Calu3 (cell line): ENCODE results near the gene SERPINB1. TPM values are rescaled to one million over a fixed set of nuclear protein-coding genes. Genes with fewer than 3 reads are reported as not detected.
A peak's percentile ranks its signal among the peaks of the same experiment; 100 is the strongest.
"Not testable (repeated sequence)": the region's sequence is repeated elsewhere in the genome, so short reads cannot be mapped to it uniquely, and the experiment has no call there.

Source experiments
- BruUV-seq: library from RNA; stranded (reverse); fragments of 400-500 nt; replicated peaks from 2 replicates; lab custom pipeline; 2021; lab: Mats Ljungman, UMichigan
- CTCF ChIA-PET: fragments of 300-600 bp; sonication (Branson Sonifier 250); formaldehyde crosslinking; loops from one replicate; lab custom pipeline; 2022; ENCODE audit warnings: antibody characterized with exemption; lab: Charles Lee
- DNase-seq: peaks from one replicate; pipeline ENCODE4 v3.0.0; 2022
- H3K27ac Mint-ChIP-seq: one replicate; pipeline ENCODE4 v1.8.0; 2022; ENCODE audit warnings: mixed read lengths; ENCODE audit not compliant: unreplicated experiment
- H3K27me3 Mint-ChIP-seq: one replicate; pipeline ENCODE4 v1.8.0; 2022; ENCODE audit warnings: mixed read lengths; ENCODE audit not compliant: unreplicated experiment
- H3K36me3 Mint-ChIP-seq: one replicate; pipeline ENCODE4 v1.8.0; 2022; ENCODE audit warnings: mild to moderate bottlenecking, moderate library complexity, mixed read lengths; ENCODE audit not compliant: insufficient read depth, unreplicated experiment
- H3K4me1 Mint-ChIP-seq: one replicate; pipeline ENCODE4 v1.8.0; 2022; ENCODE audit warnings: mild to moderate bottlenecking, low read depth, mixed read lengths; ENCODE audit not compliant: unreplicated experiment
- H3K4me3 Mint-ChIP-seq: one replicate; pipeline ENCODE4 v1.8.0; 2022; ENCODE audit warnings: mild to moderate bottlenecking, low read depth, moderate library complexity, mixed read lengths; ENCODE audit not compliant: unreplicated experiment
- H3K9me3 Mint-ChIP-seq: one replicate; pipeline ENCODE4 v1.8.0; 2022; ENCODE audit warnings: low read depth, mixed read lengths; ENCODE audit not compliant: unreplicated experiment
- intact Hi-C: fragments of 100-400 bp; cut with micrococcal nuclease; formaldehyde crosslinking; loops from one replicate; pipeline ENCODE4 v1.10.0; 2022; ENCODE audit not compliant: unreplicated experiment
- total RNA-seq: library from RNA; stranded (reverse); gene quantifications from 2 replicates; pipeline ENCODE4 v1.2.3, GENCODE V29; 2022
- TF ChIP-seq, protein P1 (sequence below): fragments of 200-600 bp; IDR thresholded peaks from one replicate; pipeline ENCODE4 v1.8.0; 2022; ENCODE audit warnings: antibody characterized with exemption; ENCODE audit not compliant: unreplicated experiment

The SERPINB1 gene
- total RNA-seq, 1 experiment from 2014 or later, result 56.3 TPM

DNA sequence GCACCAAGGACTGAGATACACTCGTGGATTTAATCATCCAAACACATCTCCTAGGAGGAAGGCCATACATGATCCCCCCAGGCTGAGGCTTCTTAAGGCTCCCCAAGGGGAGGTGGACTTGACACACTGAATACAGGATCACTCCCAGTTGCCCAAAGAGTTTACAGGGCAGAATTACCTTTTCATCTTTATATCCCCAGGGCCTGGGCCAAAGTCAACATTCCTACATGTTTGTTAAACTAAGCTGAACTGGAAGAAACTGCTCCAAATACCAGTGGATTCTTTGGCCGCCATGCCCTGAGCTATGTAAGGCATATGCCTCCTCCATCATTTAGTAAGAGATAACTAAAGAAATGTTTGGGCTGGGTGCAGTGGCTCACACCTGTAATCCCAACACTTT, 22.2 kb upstream of the SERPINB1 start:
- no TSS peak for BruUV-seq
- peaks cover 20% of the 10 kb centered on the region for H3K4me1 Mint-ChIP-seq
- intact Hi-C loops, result no loop called here
- H3K36me3 Mint-ChIP-seq, result peaks cover 6% of the 10 kb centered on the region
- no peak overlapping the region for H3K27ac Mint-ChIP-seq
- no peak for DNase-seq
- TF ChIP-seq, protein P1, sequence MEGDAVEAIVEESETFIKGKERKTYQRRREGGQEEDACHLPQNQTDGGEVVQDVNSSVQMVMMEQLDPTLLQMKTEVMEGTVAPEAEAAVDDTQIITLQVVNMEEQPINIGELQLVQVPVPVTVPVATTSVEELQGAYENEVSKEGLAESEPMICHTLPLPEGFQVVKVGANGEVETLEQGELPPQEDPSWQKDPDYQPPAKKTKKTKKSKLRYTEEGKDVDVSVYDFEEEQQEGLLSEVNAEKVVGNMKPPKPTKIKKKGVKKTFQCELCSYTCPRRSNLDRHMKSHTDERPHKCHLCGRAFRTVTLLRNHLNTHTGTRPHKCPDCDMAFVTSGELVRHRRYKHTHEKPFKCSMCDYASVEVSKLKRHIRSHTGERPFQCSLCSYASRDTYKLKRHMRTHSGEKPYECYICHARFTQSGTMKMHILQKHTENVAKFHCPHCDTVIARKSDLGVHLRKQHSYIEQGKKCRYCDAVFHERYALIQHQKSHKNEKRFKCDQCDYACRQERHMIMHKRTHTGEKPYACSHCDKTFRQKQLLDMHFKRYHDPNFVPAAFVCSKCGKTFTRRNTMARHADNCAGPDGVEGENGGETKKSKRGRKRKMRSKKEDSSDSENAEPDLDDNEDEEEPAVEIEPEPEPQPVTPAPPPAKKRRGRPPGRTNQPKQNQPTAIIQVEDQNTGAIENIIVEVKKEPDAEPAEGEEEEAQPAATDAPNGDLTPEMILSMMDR, result no peak
- CTCF ChIA-PET, result no interaction called here
- H3K9me3 Mint-ChIP-seq, result peaks cover 3% of the 10 kb centered on the region
- no peaks in the 10 kb centered on the region for H3K27me3 Mint-ChIP-seq
- H3K4me3 Mint-ChIP-seq, result no peak overlapping the region

- BruUV-seq, result no TSS peak
- no peaks in the 10 kb centered on the region for H3K27me3 Mint-ChIP-seq
- peaks cover 9% of the 10 kb centered on the region for H3K36me3 Mint-ChIP-seq
- peaks cover 29% of the 10 kb centered on the region for H3K4me1 Mint-ChIP-seq
- H3K9me3 Mint-ChIP-seq, result peaks cover 3% of the 10 kb centered on the region
- TF ChIP-seq, protein P1, result no peak
- intact Hi-C loops, result no loop called here
- H3K27ac Mint-ChIP-seq, result no peak overlapping the region
- CTCF ChIA-PET, result no interaction called here
- no peak overlapping the region for H3K4me3 Mint-ChIP-seq
- DNase-seq, result no peak
Observed at GRCh38 chr6:2862712-2863181, 21.1 kb upstream of the SERPINB1 start.

DNA sequence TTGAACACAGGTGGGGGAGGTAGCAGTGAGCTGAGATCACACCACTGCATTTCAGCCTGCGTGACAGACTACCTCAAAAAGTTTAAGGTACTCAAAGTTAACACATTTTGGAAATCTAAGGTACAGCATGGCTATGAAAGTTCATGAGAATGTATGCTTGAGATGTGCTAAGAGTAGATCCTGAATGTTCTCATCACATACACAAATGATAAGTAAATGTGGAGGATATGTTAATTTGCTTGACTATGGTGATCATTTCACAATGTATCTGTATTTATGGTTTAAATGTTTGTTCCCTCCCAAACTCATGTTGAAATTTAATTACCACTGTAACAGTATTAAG, 20.1 kb upstream of the SERPINB1 start:
- no peaks in the 10 kb centered on the region for H3K27me3 Mint-ChIP-seq
- H3K27ac Mint-ChIP-seq, result no peak overlapping the region
- TF ChIP-seq, protein P1, result no peak
- CTCF ChIA-PET, result no interaction called here
- peaks cover 17% of the 10 kb centered on the region for H3K36me3 Mint-ChIP-seq
- H3K9me3 Mint-ChIP-seq, result peaks cover 3% of the 10 kb centered on the region
- DNase-seq, result no peak
- intact Hi-C loops, result no loop called here
- H3K4me1 Mint-ChIP-seq, result peaks cover 39% of the 10 kb centered on the region
- H3K4me3 Mint-ChIP-seq, result no peak overlapping the region
- BruUV-seq, result no TSS peak

GRCh38 chr6:2861060-2861821, 19.6 kb upstream of the SERPINB1 start:
- intact Hi-C loops, result no loop called here
- Mint-ChIP-seq H3K27ac (peak overlapping the region; percentile 38), H3K9me3 (peaks cover 3% of the 10 kb centered on the region), H3K4me3 (no peak overlapping the region), H3K4me1 (peaks cover 36% of the 10 kb centered on the region), H3K36me3 (peaks cover 16% of the 10 kb centered on the region), H3K27me3 (no peaks in the 10 kb centered on the region)
- TF ChIP-seq, protein P1, result no peak
- no TSS peak for BruUV-seq
- CTCF ChIA-PET, result no interaction called here
- DNase-seq, result no peak

- H3K4me3 Mint-ChIP-seq, DNase-seq, H3K27me3 Mint-ChIP-seq, H3K9me3 Mint-ChIP-seq, intact Hi-C loops, BruUV-seq, CTCF ChIA-PET: not testable (repeated sequence)
- Mint-ChIP-seq H3K27ac (peak overlapping the region; percentile 38), H3K4me1 (peaks cover 31% of the 10 kb centered on the region), H3K36me3 (peaks cover 13% of the 10 kb centered on the region)
Observed at GRCh38 chr6:2860706-2861059, 19.0 kb upstream of the SERPINB1 start.

- H3K9me3 Mint-ChIP-seq, H3K27me3 Mint-ChIP-seq, CTCF ChIA-PET, H3K4me3 Mint-ChIP-seq, DNase-seq, BruUV-seq, intact Hi-C loops: not testable (repeated sequence)
- H3K27ac Mint-ChIP-seq, result peak overlapping the region; percentile 94
- peaks cover 33% of the 10 kb centered on the region for H3K4me1 Mint-ChIP-seq
- peaks cover 13% of the 10 kb centered on the region for H3K36me3 Mint-ChIP-seq
Observed at GRCh38 chr6:2859798-2860705, 18.4 kb upstream of the SERPINB1 start.
